ENCODE data around the gene GAS2L1.
"Not testable (repeated sequence)": the region's sequence is repeated elsewhere in the genome, so short reads cannot be mapped to it uniquely, and the experiment has no call there.

The GAS2L1 gene

GRCh38 chr22:29339381-29340235, 33.2 kb downstream of the GAS2L1 start:
- DNase-seq (ENCODE audit: insufficient read length, low spot score) (no peak), FAIRE-seq (no peak)

GRCh38 chr22:29340566-29340965, 34.1 kb downstream of the GAS2L1 start:
- FAIRE-seq = no peak
- no peak for DNase-seq (ENCODE audit: insufficient read length, low spot score)

DNA sequence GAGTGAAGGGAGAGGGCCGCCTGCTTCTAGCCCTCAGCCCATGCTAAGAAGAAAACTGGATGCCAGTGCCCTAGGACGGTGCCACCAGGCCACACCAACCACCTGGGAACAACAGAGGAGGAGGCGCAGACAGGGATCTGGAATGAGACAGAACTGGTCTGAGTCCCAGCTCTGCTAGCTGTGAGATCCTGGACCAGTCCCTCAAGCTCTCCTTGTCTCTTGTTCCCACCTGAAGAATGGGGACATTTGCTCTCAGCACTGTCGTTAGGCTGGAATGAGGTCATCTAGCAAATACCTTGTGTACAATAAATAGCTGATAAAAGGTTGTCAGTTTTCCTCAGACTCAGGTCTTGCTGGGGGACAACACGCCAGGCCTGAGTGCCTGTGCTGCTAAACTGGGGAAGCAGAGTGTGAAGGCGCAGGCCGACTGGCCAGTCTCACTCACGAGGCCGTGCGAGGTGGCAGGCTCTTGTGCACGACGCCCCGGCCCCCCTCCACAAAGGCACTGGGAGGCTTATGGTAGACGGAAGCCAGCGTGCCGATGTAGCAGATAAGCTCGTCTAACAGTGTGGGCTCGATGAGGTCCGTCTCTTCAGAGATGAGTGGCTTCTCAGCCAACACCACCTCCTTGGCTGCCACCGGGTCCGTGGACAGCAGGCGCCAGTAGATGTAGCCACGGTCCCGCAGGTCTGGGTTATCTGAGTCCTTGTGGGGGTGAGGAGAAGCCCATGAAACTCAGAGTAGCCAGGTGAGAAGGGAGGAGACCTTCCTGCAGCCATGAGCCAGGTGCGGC, 34.8 kb downstream of the GAS2L1 start:
- FAIRE-seq (no peak), DNase-seq (ENCODE audit: insufficient read length, low spot score) (no peak)

DNA sequence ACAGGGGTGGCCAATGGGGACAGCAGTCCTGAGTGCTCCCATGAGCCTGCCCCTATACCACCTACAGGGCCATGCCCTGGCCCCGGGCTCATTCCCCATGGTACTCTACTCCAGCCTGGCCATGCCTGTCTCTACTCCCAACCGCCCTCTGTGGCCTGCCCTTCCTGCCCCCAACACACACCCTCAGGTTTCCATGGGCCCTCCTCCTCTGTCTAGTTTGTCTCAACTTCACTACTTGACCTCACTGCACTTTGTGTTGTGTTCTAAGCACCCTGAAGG, 35.3 kb downstream of the GAS2L1 start:
- no peak for DNase-seq (ENCODE audit: insufficient read length, low spot score)
- no peak for FAIRE-seq

DNA sequence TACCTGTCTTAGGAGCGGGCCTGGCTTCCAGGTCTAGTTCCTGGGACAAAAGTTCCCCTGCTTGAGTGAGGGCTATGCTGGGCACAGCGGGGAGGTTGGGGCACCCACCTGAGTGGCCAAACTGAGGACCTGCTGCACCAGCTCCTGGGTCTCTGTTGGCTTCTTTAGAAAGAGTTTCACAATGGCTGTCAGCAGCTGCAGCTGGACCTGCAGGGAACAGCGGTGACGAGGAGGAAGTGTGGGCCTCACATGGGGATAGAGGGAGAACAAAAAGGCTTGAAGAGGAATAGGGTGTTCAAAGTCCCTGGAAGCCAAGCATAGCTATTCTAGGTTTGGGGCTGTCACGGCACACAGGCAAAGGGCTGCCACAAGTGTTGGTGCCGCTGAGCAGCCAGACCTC, 35.7 kb downstream of the GAS2L1 start:
- no peak for FAIRE-seq
- DNase-seq (ENCODE audit: insufficient read length, low spot score) = no peak

DNA sequence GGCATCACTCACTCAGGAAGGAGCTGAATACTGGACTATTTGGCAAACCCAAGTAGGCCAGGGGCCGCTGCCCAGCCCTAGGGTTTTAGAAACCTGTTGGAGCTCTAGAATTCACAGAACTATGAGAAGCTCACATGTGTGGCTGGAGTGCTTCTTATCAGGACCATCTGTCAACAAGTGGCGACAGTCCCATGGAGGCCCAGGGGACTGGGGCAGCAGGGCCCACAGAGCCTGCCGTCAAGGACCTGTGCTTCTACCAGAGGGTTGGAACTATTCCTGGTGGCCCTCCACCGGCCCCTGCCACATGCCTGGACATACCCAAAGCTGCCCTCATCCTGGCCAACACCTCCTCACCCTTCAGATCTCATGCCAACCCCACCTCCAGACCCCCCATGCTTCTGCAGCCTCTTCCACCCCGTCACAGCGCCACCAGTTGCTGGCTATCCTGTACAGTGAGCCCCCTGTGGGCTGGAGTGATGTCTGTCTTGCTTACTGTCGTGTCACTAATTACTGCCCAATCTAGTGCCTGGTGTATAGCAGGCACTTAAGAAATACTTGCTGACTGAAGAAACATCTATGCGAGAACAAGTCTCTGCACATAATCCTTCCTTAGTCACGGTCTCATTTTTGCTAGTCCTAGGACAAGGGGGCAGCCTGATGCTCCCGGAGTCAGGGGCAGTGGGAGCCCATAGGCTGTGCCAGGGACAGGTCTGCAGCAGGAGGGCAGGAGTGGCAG, 36.3 kb downstream of the GAS2L1 start:
- DNase-seq (ENCODE audit: insufficient read length, low spot score) = no peak
- FAIRE-seq = no peak

GRCh38 chr22:29343313-29343805, 36.9 kb downstream of the GAS2L1 start:
- no peak for FAIRE-seq
- no peak for DNase-seq (ENCODE audit: insufficient read length, low spot score)

DNA sequence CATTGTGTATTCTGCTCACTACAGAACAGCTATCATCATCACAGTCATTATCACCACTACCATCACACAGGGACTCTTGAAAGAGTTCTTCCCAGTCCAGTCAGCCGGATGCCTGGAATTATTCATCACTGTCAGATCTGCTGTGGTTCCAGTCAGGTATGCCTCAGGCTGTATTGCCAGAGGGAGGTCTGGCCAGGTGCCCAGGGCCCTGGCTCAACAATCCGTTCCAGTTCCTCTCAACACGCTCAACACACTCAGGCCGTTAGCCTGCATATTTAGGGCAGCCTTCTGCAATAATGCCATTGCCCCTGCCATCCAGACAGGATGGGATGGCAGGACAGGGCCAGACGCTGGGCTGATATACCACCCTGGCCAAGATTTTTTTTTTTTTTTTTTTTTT, 37.7 kb downstream of the GAS2L1 start:
- no peak for FAIRE-seq

DNA sequence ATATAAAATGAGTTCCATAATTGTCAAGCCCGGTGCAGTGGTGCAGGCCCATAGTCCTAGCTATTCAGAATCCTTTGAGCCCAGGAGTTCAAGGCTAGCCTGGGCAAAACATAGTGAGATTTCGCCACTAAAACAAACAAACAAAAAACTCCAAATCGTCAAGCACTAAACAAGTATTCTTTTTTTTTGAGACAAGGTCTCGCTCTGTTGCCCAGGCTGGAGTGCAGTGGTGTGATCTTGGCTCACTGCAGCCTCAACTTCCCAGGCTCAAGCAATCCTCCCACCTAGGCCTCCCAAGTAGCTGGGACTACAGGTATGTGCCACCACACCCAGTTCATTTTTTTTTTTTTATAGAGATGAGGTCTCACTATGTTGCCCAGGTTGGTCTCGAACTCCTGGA, 38.4 kb downstream of the GAS2L1 start:
- not testable (repeated sequence) for FAIRE-seq; DNase-seq (ENCODE audit: insufficient read length, low spot score)

More for the DNA sequence above, 37.7 kb downstream of the GAS2L1 start:
- DNase-seq (ENCODE audit: insufficient read length, low spot score) = no peak

- no peak for DNase-seq (ENCODE audit: insufficient read length, low spot score)
- no peak for FAIRE-seq
Observed at GRCh38 chr22:29345932-29346331, 39.5 kb downstream of the GAS2L1 start.

GRCh38 chr22:29346659-29347058, 40.2 kb downstream of the GAS2L1 start:
- DNase-seq (ENCODE audit: insufficient read length, low spot score) (no peak), FAIRE-seq (no peak)

DNA sequence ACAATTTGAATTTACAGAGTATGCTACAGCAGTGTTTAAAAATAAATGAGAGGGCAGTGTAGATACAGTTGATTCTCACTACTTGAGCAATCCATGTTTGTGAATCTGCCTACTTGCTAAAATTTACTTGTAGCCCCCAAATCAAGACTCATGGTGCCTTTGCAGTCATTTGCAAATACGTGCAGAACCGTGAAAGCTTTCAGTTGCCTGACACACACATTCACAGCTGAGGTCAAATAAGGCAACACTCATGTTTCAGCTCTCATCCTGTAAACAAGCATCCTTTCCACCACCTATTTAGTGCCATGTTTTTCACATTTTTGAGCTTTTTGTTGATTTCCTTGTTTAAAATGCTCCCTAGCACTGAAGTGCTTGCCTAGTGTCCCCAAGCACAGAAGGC, 41.6 kb downstream of the GAS2L1 start:
- FAIRE-seq (no peak), DNase-seq (ENCODE audit: insufficient read length, low spot score) (no peak)

DNA sequence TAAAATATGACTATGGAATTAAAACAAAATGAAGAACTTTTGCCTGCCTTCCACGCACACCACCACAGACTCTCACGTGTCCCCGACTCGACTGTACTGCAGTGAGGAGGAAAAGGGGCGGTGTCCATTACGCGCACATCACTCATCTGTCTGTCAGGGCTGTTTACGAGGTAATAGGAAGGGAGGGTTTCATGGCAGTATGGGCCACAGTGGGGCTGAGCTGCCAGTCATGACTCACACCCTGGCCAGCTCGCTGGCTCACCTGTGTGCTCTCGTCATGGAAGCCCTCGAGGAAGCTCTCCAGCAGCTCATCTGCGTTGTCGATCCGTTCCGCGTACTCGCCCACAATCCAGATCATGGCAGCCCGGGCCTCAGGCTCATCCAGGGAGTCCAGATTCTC, 42.5 kb downstream of the GAS2L1 start:
- FAIRE-seq = no peak
- no peak for DNase-seq (ENCODE audit: insufficient read length, low spot score)

GRCh38 chr22:29351042-29351441, 44.6 kb downstream of the GAS2L1 start:
- no peak for FAIRE-seq

DNA sequence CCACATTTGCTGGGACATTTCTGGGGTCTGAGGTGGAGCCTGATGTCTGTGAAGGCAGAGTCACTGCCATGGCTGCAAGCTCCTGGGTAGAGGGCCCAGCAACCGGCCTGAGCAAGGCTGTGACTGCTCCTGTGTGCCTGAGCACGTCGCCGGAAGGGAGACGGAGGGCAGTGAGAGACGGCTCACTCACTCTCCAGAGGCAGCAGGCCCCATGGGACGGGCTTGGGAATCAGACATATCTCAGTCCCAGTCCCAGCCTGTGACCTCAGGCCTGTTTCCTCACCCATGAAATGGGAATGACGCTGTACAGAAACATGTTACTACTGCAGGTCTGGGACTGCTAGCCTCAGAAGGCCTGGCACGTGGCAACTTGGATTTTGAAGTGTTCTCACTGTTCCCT, 45.4 kb downstream of the GAS2L1 start:
- DNase-seq (ENCODE audit: insufficient read length, low spot score) = no peak
- no peak for FAIRE-seq

More at GRCh38 chr22:29351042-29351441, 44.6 kb downstream of the GAS2L1 start:
- no peak for DNase-seq (ENCODE audit: insufficient read length, low spot score)

DNA sequence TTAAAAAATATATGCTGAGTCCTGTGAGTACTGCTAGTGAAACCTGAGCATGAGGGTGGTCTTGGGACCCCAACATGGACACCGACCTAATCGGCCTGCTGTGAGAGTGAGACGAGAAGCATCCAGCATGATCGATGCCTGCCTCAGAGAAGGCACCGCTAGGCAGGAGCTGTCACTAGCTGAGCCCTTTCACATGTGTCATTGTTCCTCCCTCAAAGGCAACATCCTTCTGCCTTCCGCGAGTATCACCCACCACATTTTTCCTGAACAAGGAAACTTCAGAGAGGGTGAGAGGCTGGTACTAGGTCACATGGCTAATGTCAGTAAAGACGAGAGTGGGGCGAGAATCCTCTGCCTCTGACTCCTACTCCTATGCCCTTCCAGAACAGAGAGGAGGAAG, 46.3 kb downstream of the GAS2L1 start:
- DNase-seq (ENCODE audit: insufficient read length, low spot score) (no peak), FAIRE-seq (no peak)

- FAIRE-seq (no peak), DNase-seq (ENCODE audit: insufficient read length, low spot score) (no peak)
Observed at GRCh38 chr22:29353286-29353685, 46.8 kb downstream of the GAS2L1 start.

DNA sequence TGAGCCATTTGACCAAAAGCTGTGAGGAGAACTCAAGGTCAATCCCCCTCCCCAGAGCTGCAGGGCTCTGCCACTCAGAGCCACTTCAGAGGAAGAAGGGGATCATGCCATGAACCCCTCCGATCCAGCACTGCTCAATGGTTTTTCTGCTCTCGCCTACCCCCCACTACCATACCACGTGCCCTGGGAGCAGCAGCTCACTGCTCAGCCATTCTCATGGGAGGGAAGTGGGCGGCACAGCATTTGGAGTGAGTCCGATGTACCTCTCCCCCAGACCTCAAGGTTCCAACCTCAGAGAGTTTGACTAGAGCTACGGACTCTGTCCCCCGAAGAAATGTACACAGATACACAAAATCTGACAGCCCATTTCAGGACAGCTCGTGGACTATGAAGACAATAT, 47.4 kb downstream of the GAS2L1 start:
- no peak for DNase-seq (ENCODE audit: insufficient read length, low spot score)
- FAIRE-seq = no peak

GRCh38 chr22:29357193-29357890, 50.9 kb downstream of the GAS2L1 start:
- not testable (repeated sequence) for DNase-seq (ENCODE audit: insufficient read length, low spot score); FAIRE-seq

GRCh38 chr22:29359469-29359868, 53.0 kb downstream of the GAS2L1 start:
- no peak for DNase-seq (ENCODE audit: insufficient read length, low spot score)
- FAIRE-seq = no peak

Measured in GM19239 (cell line).